Measurements from ENCODE around the gene TIAL1.

TIAL1 gene

DNA sequence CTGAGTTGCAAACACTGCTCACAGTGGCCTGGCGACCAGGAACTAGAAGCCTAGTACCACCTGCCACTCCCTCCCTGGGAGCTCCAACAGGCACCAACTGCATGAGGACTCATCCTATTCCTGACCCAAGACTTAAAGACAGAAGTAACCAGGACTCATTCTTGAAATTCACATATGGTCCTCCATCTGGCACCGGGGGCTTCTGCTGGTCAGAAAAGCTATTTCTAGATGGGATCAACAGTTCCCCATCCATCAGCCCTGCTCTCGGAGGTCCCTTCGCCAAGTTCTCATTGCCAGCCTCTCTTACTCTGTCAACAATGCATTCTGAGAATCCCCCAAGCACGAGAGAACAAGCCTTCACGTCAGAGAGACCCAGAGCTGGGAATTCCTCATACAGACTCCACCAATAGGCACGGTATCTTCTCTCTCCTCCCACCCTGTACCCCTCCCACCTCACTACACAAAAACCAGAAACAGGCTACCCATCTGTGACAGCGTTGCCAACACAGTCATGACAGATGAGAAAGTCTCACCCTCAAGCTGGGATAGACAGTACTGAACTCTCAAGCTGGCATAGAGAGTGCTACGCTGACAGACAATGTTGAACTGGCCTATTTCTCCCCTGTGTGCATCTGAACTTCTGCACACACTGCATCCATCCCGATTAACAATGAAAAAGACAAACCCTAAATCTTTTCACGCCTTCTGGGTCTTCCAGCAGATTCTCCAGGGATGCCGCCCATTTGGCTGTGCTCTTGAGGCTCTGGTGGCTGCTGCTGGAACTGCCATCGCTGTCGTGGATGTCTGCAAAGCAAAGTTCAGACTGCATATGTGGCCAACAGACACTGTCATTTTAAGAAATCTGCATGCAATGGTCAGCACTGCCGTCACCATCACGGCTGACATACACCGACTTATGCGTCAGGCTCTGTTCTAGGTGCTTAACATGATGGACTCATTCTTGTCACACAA is 69.9 kb downstream of the TIAL1 start:
- DNase-seq: no peak

DNA sequence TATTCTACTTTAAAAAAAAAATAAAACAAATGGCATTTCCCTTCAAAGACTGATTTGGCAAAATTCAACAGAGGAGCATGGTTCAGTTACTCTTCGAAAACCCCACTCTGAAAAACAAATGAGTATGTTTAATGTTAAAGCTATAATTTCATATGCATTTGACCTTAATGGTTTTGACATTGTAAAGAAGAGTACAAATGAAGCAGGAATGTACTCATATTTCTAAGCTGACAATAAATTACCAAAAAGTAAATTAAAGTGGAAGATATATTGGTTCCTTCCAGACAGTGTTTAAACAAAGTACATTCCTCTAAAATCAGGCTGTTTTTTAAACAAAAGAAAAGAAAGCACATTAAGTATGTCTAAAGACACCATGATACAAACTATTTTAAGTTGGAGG is 70.6 kb downstream of the TIAL1 start:
- DNase-seq: no peak

DNA sequence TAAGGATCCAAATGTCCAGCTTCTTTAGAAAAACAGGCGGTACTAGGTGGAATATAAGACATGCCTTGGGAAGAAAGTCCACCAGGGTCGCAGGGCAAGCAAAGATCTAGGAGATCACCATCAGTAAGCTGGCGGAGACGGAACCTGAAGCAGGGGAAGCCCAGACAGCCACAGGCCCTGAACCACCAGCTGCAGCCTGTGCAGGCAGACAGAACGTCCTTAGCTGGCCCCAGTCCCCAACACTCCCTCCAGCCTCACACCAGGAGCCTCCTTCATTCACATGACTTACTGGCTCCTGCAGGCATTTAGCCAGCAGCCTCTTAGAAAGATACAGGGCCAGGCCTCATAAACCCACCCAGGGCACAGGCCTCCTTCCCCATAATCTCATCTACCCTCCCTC is 71.6 kb downstream of the TIAL1 start:
- DNase-seq: no peak

DNA sequence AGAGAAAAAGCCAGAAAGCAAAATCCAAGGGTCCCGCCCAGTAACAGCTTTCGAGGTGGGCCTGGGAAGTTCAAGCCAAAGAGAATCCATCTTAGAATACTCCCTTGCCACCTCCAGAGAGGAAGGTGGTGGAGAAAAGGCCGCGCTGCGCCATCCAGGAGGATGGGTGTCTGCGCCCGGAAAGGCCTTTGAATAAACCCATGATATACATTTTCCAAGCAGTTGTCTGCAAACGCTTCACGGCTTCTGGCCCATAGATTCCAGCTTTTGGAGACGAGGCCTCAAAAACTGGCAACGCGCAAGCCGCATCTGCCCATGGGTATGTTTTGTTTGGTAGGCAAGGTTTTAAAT is 72.1 kb downstream of the TIAL1 start:
- DNase-seq: no peak

DNA sequence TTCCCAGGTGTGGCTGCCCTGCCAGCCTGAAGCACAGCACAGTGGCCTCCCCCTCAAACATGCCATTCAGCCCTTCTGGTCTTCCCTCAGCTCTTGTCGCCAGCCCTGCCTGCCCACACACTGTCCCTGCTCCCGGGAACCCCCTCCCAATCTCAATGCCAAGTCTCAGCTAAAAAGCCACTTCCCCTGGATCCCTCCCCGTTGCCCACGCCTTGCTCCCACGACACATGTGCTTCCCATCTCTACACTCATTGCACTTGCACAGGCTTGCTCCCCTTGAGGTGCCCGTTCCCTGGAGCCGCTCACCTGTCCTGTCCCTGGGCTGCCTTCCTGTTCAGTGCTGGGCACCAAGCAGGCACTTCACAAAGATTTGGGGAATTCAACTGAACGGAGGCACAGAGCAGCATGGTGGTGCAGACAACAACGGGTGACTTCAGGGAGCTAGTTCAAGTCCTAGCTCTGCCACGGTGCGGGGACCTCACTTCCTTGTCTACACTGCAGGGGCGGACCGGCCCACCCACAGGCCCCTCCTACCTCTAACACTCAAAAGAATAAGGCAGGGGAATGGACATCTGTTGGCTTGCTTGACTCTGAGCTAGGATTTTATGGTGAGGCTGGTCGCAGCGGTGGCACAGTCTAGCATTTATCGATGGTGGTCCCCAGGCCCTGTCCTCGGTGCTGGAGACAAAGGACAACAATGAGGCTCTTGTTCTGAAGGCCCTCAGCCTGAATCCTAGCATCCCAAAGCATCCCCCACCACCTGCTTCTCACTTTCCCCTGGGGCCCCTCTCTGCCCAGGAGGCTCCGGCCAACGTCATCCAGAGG is 72.7 kb downstream of the TIAL1 start:
- DNase-seq: no peak
